ENCODE data around the gene TIGIT. TPM values are rescaled to one million over a fixed set of nuclear protein-coding genes. Genes with fewer than 3 reads are reported as not detected.

The TIGIT gene
- total RNA-seq, 1 donor from 2014 or later: not detected

- H3K9me3 Mint-ChIP-seq (ENCODE audit: unreplicated experiment): peaks cover 2% of the 10 kb centered on the region
- H3K27me3 Mint-ChIP-seq (ENCODE audit: unreplicated experiment): no peaks in the 10 kb centered on the region
- H3K4me3 Mint-ChIP-seq (ENCODE audit: unreplicated experiment): no peak overlapping the region
- TF ChIP-seq, protein P1, sequence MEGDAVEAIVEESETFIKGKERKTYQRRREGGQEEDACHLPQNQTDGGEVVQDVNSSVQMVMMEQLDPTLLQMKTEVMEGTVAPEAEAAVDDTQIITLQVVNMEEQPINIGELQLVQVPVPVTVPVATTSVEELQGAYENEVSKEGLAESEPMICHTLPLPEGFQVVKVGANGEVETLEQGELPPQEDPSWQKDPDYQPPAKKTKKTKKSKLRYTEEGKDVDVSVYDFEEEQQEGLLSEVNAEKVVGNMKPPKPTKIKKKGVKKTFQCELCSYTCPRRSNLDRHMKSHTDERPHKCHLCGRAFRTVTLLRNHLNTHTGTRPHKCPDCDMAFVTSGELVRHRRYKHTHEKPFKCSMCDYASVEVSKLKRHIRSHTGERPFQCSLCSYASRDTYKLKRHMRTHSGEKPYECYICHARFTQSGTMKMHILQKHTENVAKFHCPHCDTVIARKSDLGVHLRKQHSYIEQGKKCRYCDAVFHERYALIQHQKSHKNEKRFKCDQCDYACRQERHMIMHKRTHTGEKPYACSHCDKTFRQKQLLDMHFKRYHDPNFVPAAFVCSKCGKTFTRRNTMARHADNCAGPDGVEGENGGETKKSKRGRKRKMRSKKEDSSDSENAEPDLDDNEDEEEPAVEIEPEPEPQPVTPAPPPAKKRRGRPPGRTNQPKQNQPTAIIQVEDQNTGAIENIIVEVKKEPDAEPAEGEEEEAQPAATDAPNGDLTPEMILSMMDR (IDR thresholded peaks at IDR 0.05; ENCODE audit: partially characterized antibody, unreplicated experiment): no peak
- H3K36me3 Mint-ChIP-seq (ENCODE audit: unreplicated experiment): peaks cover 4% of the 10 kb centered on the region
- DNase-seq: no peak
- no peak overlapping the region for H3K27ac Mint-ChIP-seq (ENCODE audit: unreplicated experiment)
- peaks cover 2% of the 10 kb centered on the region for H3K4me1 Mint-ChIP-seq (ENCODE audit: low read depth, unreplicated experiment)
Measured at GRCh38 chr3:114328345-114328744, 34.5 kb downstream of the TIGIT start.

- DNase-seq: no peak
- TF ChIP-seq, protein P1 (IDR thresholded peaks at IDR 0.05; ENCODE audit: partially characterized antibody, unreplicated experiment): no peak
- Mint-ChIP-seq H3K27ac (ENCODE audit: unreplicated experiment) (no peak overlapping the region), H3K36me3 (ENCODE audit: unreplicated experiment) (peaks cover 4% of the 10 kb centered on the region), H3K4me3 (ENCODE audit: unreplicated experiment) (no peak overlapping the region), H3K9me3 (ENCODE audit: unreplicated experiment) (peaks cover 2% of the 10 kb centered on the region), H3K27me3 (ENCODE audit: unreplicated experiment) (no peaks in the 10 kb centered on the region), H3K4me1 (ENCODE audit: low read depth, unreplicated experiment) (no peaks in the 10 kb centered on the region)
Measured at GRCh38 chr3:114329823-114330222, 36.0 kb downstream of the TIGIT start.

DNA sequence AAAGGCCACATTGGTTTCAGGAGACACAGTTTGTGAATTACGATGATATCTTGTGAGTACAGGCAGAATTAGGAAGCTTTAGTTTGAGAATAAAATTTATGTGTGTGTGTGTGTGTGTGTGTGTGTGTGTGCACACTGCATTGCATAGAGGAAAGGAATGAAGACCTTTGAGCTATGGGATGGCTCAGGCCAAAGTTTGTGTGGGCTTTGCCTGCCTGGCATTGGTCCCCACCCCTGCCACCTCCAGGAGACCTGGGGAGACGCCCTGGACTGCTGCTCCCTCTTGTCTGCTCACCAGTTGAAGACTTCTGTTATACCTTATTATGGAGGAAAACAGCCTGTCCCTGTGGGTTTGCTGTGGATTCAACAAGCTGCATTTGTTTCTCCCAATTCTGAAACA lies 37.2 kb downstream of the TIGIT start:
- Mint-ChIP-seq H3K4me3 (ENCODE audit: unreplicated experiment) (no peak overlapping the region), H3K4me1 (ENCODE audit: low read depth, unreplicated experiment) (no peaks in the 10 kb centered on the region), H3K36me3 (ENCODE audit: unreplicated experiment) (peaks cover 4% of the 10 kb centered on the region), H3K27ac (ENCODE audit: unreplicated experiment) (no peak overlapping the region), H3K27me3 (ENCODE audit: unreplicated experiment) (no peaks in the 10 kb centered on the region), H3K9me3 (ENCODE audit: unreplicated experiment) (peaks cover 2% of the 10 kb centered on the region)
- no peak for DNase-seq
- TF ChIP-seq, protein P1 (IDR thresholded peaks at IDR 0.05; ENCODE audit: partially characterized antibody, unreplicated experiment): no peak

GRCh38 chr3:114331710-114332109 lies 37.9 kb downstream of the TIGIT start:
- no peak overlapping the region for H3K27ac Mint-ChIP-seq (ENCODE audit: unreplicated experiment)
- peaks cover 4% of the 10 kb centered on the region for H3K36me3 Mint-ChIP-seq (ENCODE audit: unreplicated experiment)
- DNase-seq: no peak
- TF ChIP-seq, protein P1 (IDR thresholded peaks at IDR 0.05; ENCODE audit: partially characterized antibody, unreplicated experiment): no peak
- no peaks in the 10 kb centered on the region for H3K4me1 Mint-ChIP-seq (ENCODE audit: low read depth, unreplicated experiment)
- H3K9me3 Mint-ChIP-seq (ENCODE audit: unreplicated experiment): peaks cover 2% of the 10 kb centered on the region
- no peaks in the 10 kb centered on the region for H3K27me3 Mint-ChIP-seq (ENCODE audit: unreplicated experiment)
- no peak overlapping the region for H3K4me3 Mint-ChIP-seq (ENCODE audit: unreplicated experiment)

- DNase-seq: no peak
- Mint-ChIP-seq H3K4me1 (ENCODE audit: low read depth, unreplicated experiment) (no peaks in the 10 kb centered on the region), H3K4me3 (ENCODE audit: unreplicated experiment) (no peak overlapping the region), H3K27me3 (ENCODE audit: unreplicated experiment) (no peaks in the 10 kb centered on the region), H3K9me3 (ENCODE audit: unreplicated experiment) (peaks cover 2% of the 10 kb centered on the region), H3K36me3 (ENCODE audit: unreplicated experiment) (peaks cover 4% of the 10 kb centered on the region), H3K27ac (ENCODE audit: unreplicated experiment) (no peak overlapping the region)
- TF ChIP-seq, protein P1 (IDR thresholded peaks at IDR 0.05; ENCODE audit: partially characterized antibody, unreplicated experiment): no peak
Measured at GRCh38 chr3:114332342-114333179, 38.7 kb downstream of the TIGIT start.

Data from glutamatergic neuron (in vitro differentiated cells).